ENCODE results near the gene EPN3.

Gene EPN3

DNA sequence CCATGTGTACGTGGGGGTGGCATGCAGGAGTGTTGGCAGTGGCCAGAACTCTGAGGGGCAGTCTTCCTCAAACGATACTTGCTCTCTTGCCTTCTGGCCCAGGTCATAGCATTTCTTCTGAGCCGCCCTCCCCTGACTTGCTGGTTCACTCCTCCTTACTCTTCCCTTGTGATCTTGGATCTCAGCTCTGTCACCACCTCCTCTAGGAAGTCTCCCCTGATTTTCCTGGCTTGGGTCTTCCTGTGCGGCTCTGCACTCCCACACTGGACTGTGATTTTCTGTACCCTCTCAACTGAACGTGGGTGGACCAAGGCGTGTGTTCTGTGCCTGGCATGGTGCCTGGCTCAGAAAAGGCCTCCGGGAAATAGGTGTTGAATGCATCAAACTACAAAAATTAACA, 2.9 kb downstream of the EPN3 start:
- DNase-seq (ENCODE audit: low read depth in 2 of 2) = no peak

DNA sequence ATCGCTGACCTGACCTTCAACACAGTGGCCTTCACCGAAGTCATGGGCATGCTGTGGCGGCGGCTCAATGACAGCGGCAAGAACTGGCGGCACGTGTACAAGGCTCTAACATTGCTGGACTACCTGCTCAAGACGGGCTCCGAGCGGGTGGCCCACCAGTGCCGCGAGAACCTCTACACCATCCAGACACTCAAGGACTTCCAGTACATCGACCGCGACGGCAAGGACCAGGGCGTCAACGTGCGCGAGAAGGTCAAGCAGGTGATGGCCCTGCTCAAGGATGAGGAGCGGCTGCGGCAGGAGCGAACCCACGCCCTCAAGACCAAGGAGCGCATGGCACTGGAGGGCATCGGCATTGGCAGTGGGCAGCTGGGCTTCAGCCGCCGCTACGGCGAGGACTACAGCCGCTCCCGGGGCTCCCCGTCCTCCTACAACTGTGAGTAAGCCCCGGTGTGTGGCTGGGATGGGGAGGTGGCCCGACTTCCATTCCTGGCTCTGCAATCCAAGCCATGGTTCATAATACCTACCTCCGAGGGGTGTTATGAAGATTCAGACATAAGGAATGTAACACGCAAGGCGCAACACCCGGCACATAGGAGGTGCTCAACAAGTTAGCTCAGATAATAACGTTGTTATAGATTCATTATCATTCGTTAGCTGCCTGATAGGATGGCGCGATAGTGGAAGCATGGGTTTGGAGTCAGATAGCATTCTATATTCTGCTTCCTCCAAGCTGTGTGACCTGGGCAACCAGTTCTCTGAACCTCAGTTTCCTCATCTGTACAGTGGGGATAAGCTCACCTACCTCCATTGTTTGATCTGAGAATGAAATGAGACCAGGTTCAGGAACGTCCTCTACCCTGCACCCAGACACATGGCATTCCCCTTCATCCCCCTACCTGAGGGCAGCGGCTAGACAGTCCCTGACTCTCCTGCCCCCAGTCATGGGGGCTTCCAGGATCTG, 4.4 kb downstream of the EPN3 start:
- DNase-seq (ENCODE audit: low read depth in 2 of 2) = no peak

DNA sequence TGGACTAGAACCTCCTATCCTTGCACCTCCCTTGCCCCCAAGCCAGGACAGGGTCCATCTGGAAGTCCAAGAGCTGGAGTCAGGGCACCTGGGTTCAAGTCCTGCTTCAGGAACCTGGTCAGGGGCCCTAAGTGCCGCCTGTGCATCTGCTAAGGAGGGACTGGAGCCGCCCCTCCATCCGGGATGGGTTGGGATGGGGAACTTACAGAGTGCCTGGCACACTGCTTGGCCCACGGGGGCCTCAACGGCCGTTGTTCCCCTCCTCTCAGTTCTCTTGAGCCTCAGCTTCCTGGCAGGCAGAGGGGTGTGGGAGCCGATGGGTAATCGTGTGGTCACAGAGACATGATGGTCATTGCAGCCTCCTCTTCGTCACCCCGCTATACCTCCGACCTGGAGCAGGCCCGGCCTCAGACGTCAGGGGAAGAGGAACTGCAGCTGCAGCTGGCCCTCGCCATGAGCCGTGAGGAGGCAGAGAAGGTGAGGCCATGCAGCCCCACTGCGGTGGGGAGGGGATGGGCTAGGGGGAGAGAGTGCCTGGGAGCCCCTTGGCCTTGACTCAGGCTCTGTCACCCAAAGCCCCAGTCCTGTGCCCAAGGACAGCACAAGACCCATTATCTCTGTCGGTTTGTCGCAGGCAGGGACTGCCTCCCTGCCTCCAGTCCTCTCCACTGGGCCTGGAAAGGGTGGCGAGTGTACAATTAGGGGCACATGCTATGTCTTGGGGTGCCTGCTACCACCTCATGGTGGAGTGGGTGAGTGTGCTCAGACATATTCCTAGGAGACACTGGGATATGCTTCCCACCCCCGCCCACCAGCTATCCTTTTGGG, 5.4 kb downstream of the EPN3 start:
- DNase-seq (ENCODE audit: low read depth in 2 of 2) = no peak

DNA sequence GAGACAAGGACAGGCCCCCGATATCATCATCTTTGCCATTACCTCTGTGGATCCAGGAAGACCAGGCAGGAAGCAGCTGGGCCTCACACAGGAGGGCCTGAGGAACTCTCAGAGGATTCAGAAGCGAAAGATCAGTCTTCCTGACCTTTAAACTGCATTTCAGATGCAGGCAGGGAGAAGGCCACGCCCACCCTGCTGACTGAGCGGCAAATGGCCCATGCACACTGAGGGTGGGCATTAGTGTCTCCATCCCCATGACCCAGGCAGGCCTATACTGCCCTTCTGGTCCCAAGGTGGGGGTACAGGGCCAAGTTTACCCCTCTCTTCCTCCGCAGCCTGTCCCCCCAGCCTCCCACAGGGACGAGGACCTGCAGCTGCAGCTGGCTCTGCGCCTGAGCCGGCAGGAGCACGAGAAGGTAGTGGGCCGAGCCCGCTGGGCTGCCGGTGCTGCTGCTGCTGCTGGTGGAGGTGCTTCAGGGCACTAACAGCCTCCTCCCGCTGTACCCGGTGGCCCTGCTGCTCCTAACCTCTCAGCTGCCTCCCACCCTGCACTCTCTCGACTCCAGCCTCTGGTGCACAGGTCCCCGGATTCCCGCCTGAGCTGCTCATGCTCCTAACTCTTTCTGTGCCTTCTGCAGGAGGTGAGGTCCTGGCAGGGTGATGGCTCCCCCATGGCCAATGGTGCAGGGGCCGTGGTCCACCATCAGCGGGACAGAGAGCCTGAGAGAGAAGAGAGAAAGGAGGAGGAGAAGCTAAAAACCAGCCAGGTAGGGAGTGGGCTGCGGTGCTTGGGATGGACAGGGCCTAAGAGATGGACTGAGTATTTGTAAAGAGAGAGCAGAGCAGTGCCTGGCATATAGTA, 6.2 kb downstream of the EPN3 start:
- DNase-seq (ENCODE audit: low read depth in 2 of 2) = no peak

DNA sequence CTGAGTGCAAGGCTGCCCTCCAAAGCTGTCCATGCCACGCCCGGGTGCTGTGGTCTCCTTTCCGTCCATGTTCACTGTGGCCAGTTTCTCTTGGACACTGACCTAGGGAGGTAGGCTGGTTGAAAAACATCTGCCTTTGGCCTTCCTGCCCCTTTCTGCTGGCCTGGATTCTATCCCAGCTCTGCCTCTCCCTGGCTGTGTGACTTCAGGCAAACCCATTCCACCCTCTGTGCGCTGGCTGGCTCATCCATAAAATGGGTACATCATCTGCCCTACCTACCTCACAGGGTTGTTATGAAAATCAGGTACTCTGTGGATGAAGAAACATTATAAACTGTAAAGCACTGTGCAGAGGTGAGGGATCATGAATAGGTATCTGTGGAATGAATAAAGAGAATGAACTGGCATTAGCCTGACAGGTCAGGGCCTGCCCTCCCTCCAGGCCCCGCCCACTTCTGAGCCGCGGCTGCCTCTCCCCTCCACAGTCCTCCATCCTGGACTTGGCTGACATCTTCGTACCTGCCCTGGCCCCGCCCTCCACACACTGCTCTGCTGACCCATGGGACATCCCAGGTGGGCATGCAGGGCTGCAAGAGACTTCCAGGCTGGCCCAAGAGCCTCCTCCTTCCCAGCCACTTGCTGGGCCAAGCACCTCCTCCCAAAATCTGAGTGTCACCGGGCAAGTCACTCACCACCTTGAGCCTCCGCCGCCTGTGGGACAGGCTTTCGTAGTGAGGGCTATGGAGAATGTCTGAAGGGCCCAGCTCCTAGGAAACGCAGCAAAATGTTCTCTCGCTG, 7.4 kb downstream of the EPN3 start:
- no peak for DNase-seq (ENCODE audit: low read depth in 2 of 2)

DNA sequence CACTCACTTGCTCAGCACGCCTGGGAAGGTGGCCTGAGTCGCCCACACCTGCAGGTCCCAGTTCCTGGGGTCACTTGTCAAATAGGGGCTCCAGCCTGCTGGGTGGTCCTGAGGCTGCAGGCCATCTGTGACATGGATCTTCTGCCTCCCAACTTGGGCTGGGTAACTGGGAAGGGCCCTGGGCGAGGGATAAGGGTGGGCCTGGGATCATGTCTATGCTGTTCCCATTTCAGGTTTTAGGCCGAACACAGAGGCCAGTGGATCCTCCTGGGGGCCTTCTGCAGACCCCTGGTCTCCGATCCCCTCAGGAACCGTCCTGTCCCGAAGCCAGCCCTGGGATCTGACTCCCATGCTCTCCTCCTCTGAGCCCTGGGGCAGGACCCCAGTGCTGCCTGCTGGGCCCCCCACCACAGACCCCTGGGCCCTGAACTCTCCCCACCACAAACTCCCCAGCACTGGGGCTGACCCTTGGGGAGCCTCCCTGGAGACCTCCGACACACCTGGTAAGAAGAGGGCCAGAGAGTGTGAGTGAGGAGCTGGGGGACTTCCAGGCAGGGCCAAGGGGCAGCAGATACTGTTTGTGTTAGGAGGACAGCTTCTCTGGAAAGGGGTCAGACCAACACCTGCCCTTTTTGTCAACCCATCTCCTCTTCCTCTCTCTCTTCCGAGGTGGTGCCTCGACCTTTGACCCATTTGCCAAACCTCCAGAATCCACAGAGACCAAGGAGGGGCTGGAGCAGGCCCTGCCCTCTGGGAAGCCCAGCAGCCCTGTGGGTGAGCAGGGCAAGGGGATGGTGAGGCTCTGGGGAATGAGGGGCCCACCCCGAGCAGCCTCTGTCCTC, 8.2 kb downstream of the EPN3 start:
- DNase-seq (ENCODE audit: low read depth in 2 of 2) = no peak

DNA sequence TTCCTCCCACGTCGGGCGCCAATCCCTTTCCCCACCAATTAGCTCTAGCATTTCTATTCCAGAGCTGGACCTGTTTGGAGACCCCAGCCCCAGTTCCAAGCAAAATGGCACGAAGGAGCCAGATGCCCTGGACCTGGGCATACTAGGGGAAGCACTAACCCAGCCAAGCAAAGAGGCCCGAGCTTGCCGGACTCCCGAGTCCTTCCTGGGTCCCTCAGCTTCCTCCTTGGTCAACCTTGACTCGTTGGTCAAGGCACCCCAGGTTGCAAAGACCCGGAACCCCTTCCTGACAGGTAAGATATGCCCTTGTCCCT, 8.8 kb downstream of the EPN3 start:
- DNase-seq (ENCODE audit: low read depth in 2 of 2) = no peak

DNA sequence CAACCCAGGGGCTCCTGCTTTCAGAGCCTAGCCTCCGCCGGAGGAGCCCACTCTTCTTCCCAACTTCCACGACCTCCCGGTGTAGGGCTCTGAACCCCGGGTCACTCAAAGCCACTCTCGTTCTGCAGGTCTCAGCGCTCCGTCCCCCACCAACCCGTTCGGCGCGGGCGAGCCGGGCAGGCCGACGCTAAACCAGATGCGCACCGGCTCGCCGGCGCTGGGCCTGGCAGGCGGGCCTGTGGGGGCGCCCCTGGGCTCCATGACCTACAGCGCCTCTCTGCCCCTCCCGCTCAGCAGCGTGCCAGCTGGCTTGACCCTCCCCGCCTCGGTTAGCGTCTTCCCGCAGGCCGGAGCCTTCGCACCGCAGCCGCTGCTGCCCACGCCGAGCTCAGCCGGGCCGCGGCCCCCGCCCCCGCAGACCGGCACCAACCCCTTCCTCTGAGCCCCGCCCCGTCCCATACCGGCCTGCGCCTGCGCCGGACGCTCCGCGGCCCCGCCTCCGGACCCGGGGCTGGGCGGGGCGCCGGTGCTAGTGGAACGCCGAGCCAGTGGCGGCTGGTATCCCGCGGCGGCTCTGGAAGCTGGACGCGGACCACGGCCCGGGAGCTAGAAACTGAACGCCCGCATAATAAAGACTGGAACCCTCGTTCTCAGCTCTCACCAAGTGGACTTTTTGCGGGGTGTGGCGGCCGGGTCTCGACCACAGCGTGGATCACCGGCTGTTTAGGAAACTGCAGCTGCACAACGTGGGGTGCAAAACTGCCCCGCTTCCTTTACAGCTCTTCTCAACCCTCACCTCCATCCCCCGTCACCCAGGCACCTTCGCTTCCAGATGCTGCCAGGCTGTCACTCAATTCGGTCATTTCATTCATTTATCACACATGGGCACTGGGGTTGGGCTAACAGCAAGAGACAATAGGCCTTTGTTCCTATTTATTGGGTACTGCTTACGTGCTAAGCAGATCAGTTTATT, 9.5 kb downstream of the EPN3 start:
- DNase-seq (ENCODE audit: low read depth in 2 of 2) = peak; percentile 57 to 68

DNA sequence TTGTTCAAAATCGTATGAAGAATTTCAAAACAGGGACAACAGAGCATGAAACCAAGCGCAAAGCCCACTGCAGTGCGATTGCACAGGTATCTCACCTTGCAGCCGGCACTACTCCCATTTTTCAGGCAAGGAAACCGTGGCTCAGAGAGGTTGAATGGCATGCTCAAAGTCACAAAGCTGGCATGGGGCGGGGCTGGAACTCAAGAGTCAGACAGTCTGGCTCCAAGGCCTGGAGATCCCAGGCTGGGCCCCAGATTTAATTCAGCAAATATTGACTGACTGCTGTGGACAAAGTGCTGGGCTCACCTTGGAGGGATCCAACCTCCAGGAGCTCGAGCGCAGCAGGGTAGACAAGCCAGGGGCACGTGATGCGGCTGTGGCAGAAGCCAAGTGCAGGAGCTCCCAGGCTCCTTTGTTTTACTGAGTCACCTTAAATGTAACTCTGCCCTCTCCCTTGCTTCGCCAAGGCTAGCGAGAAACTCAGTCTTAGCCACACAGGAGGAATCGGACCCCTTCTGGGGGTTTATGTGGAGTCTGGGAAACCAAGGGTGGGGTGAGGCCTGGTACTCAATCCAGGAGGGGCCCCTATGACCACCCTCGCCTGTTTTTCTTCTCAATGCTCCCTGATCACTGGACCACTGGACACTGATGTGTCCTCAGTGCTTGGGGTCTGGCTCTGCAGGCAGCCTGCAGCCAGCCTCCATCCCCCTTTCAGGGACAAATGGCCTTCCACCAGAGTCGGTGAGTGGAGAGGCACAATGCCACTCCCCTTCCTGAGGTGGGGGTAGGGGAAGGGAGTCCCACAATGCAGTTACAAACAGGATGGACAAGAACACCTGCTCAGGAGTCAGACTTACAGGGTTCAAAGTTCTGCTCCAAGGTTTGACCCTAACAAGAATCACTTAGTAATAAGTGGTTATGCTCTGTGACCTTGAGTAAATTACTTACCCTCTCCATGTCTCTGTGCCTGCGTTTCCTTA, 10.6 kb downstream of the EPN3 start:
- no peak for DNase-seq (ENCODE audit: low read depth in 2 of 2)

DNA sequence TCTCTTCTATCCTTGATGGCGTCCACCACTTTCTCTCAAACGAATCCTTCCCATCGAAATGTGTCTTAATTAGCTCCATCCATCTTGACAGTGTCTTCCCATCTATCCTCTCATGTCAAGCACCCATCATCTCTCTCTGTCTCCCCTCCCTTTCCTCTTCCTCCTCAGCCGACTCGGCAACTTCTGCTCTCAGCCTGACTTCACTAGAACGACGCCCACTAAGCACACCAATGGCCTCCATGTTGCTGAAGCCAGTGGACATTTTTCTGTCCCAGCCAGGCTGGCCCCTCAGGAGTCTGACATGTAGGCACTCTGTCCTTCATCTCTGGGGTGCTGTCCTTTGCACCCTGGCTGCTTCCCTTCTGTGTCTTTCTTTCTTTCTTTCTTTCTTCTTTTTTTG, 12.0 kb downstream of the EPN3 start:
- DNase-seq (ENCODE audit: low read depth in 2 of 2) = no peak

DNA sequence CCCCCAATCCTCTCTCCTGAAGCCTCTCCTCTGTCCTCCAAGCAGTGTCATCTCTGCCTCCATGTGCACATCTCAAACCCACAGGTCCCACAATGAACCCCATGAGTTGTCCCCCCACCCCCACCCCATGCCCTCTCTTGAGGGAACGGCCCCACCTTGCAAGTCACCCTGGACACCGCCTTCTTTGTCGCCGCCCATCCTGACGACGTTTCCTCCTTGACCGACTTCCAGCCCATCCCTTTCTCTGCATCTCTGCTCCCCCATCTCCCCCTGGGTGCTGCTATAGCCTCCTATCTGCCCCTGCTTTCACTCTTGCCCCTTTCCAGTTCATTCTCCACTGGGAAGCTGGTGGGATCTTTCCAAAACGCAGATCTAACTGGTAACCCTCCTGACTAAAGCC, 12.8 kb downstream of the EPN3 start:
- no peak for DNase-seq (ENCODE audit: low read depth in 2 of 2)

DNA sequence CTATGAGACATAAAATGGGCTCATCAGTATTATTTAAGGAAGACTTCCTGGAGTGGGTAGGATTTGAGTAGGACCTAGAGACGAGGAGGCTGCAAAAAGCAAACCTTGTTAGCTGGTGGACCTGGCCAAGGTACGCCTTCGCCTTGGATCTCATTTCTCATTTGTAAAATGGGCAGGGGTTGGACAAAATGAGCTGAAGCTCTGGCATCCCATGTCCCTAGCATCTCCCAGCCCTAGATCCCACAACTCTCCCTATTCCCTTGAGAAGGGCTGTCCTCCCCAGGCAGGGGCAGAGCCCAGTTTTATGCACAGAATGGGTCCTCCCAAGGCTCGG, 14.1 kb downstream of the EPN3 start:
- no peak for DNase-seq (ENCODE audit: low read depth in 2 of 2)

DNA sequence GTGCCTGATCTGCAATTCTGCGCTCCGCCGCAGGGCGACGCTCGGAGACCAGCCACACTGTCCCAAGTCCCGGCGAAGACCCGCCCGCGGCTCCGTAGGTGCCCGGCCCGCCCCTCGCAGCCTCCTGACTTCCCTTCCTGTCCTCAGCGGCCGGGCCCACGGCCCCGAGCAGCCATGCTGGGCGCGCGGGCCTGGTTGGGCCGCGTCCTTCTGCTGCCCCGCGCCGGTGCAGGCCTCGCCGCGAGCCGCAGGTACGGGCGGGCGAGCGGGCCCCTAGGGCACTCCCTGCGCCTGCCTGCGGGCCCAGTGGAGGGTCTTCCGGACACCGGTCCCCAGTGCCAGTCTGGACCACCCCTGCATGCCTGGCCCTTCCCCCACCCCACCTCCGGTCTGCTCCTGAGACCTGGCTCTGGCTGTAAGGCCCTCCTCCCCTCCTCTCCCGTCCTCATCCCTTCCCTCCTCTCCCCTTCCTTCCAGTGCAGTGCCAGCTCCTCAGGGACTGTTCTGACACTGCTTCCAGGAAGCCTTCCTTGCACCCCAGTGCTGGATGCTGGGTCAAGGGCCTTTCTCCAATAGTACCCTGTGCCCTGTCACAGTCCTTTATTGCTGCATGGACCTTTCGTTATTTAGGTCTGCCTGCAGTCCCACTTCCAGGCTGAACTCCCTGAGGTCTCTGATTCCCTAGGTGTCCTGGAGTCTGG, 14.7 kb downstream of the EPN3 start, which contains the start of gene SPATA20:
Gene SPATA20 (plus strand): TSS at position 140 of the 701 bp plus-strand sequence. CDS start 35 bp downstream, at position 175.
- DNase-seq (ENCODE audit: low read depth in 2 of 2) = peak; percentile 62 to 65

DNA sequence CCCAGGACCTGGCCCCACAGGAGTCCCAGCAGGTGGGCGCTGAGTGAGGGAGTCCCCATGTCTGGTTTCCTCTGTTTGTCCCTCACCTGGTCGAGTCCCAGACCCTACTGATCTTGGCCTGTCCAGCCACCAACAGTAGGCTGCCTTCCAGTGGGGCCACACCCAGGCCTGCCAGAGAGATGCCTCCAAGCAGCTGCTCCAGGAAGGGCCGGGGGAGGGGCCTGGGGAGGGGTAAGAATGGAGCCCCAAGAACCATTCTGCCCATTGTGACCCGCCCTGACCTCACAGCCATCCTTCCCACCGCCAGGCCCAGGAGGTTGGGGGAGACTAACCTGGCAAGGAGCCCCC, 15.2 kb downstream of the EPN3 start:
- no peak for DNase-seq (ENCODE audit: low read depth in 2 of 2)

DNA sequence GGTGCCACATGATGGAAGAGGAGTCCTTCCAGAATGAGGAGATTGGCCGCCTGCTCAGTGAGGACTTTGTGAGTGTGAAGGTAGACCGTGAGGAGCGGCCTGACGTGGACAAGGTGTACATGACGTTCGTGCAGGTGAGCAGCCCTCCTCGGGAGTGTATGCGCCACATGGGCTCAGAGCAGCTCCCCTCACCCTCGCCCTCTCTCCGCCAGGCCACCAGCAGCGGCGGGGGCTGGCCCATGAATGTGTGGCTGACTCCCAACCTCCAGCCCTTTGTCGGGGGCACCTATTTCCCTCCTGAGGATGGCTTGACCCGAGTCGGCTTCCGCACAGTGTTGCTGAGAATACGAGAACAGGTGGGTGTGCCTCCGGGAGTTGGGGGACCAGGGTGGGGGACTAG, 16.3 kb downstream of the EPN3 start:
- no peak for DNase-seq (ENCODE audit: low read depth in 2 of 2)

DNA sequence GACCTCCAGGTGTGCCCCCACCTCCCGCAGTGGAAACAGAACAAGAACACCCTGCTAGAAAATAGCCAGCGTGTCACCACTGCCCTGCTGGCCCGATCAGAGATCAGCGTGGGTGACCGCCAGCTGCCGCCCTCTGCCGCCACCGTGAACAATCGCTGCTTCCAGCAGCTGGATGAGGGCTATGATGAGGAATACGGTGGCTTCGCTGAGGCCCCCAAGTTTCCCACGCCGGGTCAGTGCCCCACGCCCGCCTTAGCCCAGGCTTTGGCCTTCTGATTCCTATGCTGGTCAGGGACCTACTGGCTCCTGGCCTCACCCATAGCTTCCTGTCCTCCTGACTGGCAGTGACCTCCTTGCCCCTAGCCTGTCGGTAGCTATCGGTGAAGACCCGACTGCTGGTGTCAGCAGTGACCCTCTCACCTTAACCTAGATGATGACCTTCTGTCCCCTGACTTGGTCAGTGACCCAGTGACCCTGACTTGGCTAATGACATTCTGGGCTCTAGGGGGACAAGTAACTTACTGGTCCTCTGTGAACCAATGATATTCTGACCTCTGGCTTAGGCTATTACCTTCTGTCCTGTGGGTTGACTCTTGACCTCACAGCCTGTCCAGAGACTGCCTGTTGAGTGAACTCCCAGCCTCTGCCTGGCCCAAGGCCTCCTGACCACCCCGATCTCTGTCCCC, 16.9 kb downstream of the EPN3 start:
- no peak for DNase-seq (ENCODE audit: low read depth in 2 of 2)

DNA sequence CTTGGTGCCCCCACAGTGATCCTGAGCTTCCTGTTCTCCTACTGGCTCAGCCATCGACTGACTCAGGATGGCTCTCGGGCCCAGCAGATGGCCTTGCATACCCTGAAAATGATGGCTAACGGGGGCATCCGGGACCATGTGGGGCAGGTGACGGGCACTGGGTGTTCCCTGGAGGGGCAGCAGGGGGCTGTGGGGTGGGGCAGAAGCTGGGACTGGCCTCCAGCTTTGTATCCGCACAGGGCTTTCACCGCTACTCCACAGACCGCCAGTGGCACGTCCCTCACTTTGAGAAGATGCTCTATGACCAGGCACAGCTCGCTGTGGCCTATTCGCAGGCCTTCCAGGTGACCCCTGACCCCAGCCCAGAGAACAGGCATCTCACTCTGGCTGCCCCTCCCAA, 17.4 kb downstream of the EPN3 start:
- no peak for DNase-seq (ENCODE audit: low read depth in 2 of 2)
